Measurements from ENCODE around the gene CDH13.

- no peak for TF ChIP-seq NR2C2 (IDR thresholded peaks at IDR 0.05; ENCODE audit: borderline replicate concordance, control insufficient read depth, insufficient read length, low read depth)
- no peak for TF ChIP-seq POLR2AphosphoS5 (IDR thresholded peaks at IDR 0.05; ENCODE audit: low read length)
- TF ChIP-seq TCF3 (IDR thresholded peaks at IDR 0.05; ENCODE audit: borderline replicate concordance, insufficient read depth, low read depth, low read length) = no peak
- no peak for TF ChIP-seq POLR2A (IDR thresholded peaks at IDR 0.05; ENCODE audit: low read depth, low read length)
- no peak for TF ChIP-seq BCL3 (IDR thresholded peaks at IDR 0.05; ENCODE audit: borderline replicate concordance, insufficient read depth, low read depth, low read length, poor library complexity, severe bottlenecking)
- no peak for TF ChIP-seq HCFC1 (IDR thresholded peaks at IDR 0.05; ENCODE audit: low read length)
- no peak for TF ChIP-seq CTCF (IDR thresholded peaks at IDR 0.05 in 2 of 3, conservative IDR thresholded peaks at IDR 0.05 in 1 of 3; ENCODE audit: control insufficient read depth in 2 of 3, extremely low read depth in 1 of 3, insufficient read depth in 1 of 3, low read depth in 3 of 3, low read length in 3 of 3)
- no peak for TF ChIP-seq FOXK2 (IDR thresholded peaks at IDR 0.05)
- TF ChIP-seq NFIC (IDR thresholded peaks at IDR 0.05; ENCODE audit: low read depth, low read length) = no peak
- TF ChIP-seq PAX5 (IDR thresholded peaks at IDR 0.05; ENCODE audit: borderline replicate concordance, low read depth, low read length) = no peak
- no peak for TF ChIP-seq EZH2 (IDR thresholded peaks at IDR 0.05; ENCODE audit: borderline replicate concordance, control insufficient read depth, low read depth, low read length)
Observed at GRCh38 chr16:83176802-83177201, 550.0 kb downstream of the CDH13 start.
